Activated T-cell treated with anti-CD3 and anti-CD28 coated beads, Interleukin-2, amount 50 U/mL, for 24 hours (primary cell): ENCODE results near the gene MC2R.

ENCODE experiments used
- DNase-seq: peaks from one replicate; pipeline ENCODE4 v3.0.0-alpha.2; 2020
- H3K27ac Mint-ChIP-seq: 2 replicates; pipeline ENCODE4 v1.8.0; 2020; ENCODE audit warnings: mild to moderate bottlenecking, mixed read lengths
- H3K27me3 Mint-ChIP-seq: 2 replicates; pipeline ENCODE4 v1.8.0; 2020; ENCODE audit warnings: mixed read lengths
- H3K36me3 Mint-ChIP-seq: 2 replicates; pipeline ENCODE4 v1.8.0; 2020; ENCODE audit warnings: low read depth, mixed read lengths
- H3K4me1 Mint-ChIP-seq: 2 replicates; pipeline ENCODE4 v1.8.0; 2020; ENCODE audit warnings: low read depth, mixed read lengths
- H3K4me3 Mint-ChIP-seq: 2 replicates; pipeline ENCODE4 v1.8.0; 2020; ENCODE audit warnings: mild to moderate bottlenecking, moderate library complexity, mixed read lengths
- H3K9me3 Mint-ChIP-seq: 2 replicates; pipeline ENCODE4 v1.8.0; 2020; ENCODE audit warnings: mixed read lengths

MC2R gene

DNA sequence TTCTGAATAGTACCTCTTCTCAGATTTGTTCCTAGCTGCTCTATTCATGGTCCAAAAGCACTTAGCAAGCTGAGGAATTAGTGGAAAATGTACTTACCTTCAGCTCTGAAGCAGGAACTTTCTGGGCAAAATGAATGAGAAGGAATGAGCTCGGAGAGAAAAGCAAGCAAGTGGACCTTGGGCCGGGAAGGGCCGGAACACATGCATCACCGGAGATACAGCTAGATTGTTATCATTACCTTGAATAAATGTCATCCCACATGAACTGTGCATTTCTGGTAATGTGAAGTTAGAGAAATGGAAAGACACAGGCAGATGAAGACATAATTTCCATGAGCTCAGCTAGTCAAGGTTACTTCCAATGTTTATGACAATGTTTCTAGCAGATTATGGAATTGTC lies at the start of gene MC2R:
MC2R (minus strand) TSS at position 146 of the 400 bp plus-strand sequence. CDS start 30,018 bp downstream, outside the sequence.
- Mint-ChIP-seq H3K27me3 (peaks cover 3% of the 10 kb centered on the region), H3K36me3 (no peaks in the 10 kb centered on the region), H3K27ac (no peak within 1 kb of the TSS), H3K4me3 (no peak within 1 kb of the TSS), H3K4me1 (no peaks in the 10 kb centered on the region), H3K9me3 (no peaks in the 10 kb centered on the region)
- no peak for DNase-seq

- Mint-ChIP-seq H3K9me3 (peaks cover 12% of the 10 kb centered on the region), H3K27ac (no peak overlapping the region), H3K36me3 (no peaks in the 10 kb centered on the region)
Observed at GRCh38 chr18:13945811-13946210, 30.5 kb upstream of the MC2R start.

GRCh38 chr18:13943338-13943737 lies 28.0 kb upstream of the MC2R start:
- Mint-ChIP-seq H3K36me3 (no peaks in the 10 kb centered on the region), H3K9me3 (peaks cover 9% of the 10 kb centered on the region), H3K4me1 (no peaks in the 10 kb centered on the region), H3K27ac (no peak overlapping the region), H3K27me3 (no peaks in the 10 kb centered on the region), H3K4me3 (no peak overlapping the region)
- DNase-seq = no peak

More at GRCh38 chr18:13945811-13946210, 30.5 kb upstream of the MC2R start:
- no peak for DNase-seq
- no peaks in the 10 kb centered on the region for H3K4me1 Mint-ChIP-seq
- H3K27me3 Mint-ChIP-seq = peaks cover 3% of the 10 kb centered on the region
- H3K4me3 Mint-ChIP-seq = no peak overlapping the region

DNA sequence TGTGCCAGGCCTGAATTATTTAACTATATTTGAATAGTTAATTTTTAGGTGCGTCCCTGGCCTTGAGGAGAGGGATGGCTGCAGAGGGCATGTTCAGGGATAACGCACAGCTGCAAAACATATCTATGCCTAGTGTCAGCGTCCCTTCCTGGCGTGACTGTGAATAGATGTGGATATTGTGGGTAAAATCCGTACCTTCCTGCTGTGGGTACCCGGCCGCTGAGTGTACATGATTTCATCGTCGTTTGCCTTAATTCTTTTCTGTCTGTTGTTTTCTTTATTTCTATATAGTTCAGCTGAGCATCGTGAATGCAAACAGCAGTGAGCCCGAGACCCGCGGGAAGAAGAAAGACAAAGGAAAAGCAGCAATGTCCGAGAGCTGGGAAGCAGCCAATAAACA lies 25.0 kb upstream of the MC2R start:
- no peak for DNase-seq

GRCh38 chr18:13934676-13935075 lies 19.3 kb upstream of the MC2R start:
- H3K9me3 Mint-ChIP-seq = peaks cover 2% of the 10 kb centered on the region
- no peak overlapping the region for H3K27ac Mint-ChIP-seq
- no peak for DNase-seq
- H3K27me3 Mint-ChIP-seq = no peaks in the 10 kb centered on the region
- no peaks in the 10 kb centered on the region for H3K4me1 Mint-ChIP-seq
- H3K4me3 Mint-ChIP-seq = no peak overlapping the region
- no peaks in the 10 kb centered on the region for H3K36me3 Mint-ChIP-seq

More for the DNA sequence above, 25.0 kb upstream of the MC2R start:
- Mint-ChIP-seq H3K27ac (no peak overlapping the region), H3K4me1 (no peaks in the 10 kb centered on the region), H3K9me3 (peaks cover 4% of the 10 kb centered on the region), H3K27me3 (no peaks in the 10 kb centered on the region), H3K36me3 (no peaks in the 10 kb centered on the region), H3K4me3 (no peak overlapping the region)

- Mint-ChIP-seq H3K4me3 (no peak overlapping the region), H3K9me3 (peaks cover 8% of the 10 kb centered on the region), H3K27ac (no peak overlapping the region), H3K27me3 (no peaks in the 10 kb centered on the region), H3K36me3 (no peaks in the 10 kb centered on the region), H3K4me1 (no peaks in the 10 kb centered on the region)
- no peak for DNase-seq
Observed at GRCh38 chr18:13934058-13934457, 18.7 kb upstream of the MC2R start.

DNA sequence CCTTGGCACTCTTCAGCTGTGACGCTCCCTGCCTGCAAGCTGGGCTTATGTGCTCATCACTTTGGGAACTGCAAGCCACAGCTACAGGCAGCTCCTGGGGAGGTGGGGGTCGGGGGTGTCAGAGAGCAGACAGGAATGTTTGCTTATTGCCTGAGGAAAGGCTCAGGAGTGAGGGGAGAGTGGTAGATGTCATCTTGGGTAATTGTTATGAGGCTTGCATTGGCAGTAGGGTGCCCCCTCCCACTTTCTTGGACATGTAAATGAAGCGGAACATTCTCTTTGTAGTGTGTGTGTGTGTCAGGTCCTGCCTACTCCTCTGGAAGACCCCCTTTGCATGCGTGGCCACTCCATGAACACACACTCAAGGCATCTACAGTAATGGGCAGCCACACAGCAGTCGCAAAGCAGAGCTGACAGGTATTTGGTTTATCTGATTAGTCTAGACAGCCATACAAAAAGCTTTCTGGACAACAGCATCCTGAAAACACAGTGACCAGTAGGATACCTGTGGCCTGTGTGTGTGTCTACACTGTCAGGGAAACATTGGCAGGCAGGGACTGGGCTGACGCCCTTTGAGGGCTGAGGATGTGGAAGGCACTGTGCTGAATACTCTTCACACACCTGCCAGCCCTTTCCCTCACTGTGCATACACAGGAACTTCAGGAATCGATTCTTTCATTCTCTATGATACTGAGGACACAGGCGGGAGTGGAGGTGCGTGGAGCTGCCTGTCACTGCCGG lies 17.1 kb upstream of the MC2R start:
- DNase-seq = no peak
- Mint-ChIP-seq H3K4me1 (no peaks in the 10 kb centered on the region), H3K27me3 (no peaks in the 10 kb centered on the region), H3K4me3 (no peak overlapping the region), H3K36me3 (no peaks in the 10 kb centered on the region), H3K9me3 (peaks cover 16% of the 10 kb centered on the region), H3K27ac (no peak overlapping the region)

DNA sequence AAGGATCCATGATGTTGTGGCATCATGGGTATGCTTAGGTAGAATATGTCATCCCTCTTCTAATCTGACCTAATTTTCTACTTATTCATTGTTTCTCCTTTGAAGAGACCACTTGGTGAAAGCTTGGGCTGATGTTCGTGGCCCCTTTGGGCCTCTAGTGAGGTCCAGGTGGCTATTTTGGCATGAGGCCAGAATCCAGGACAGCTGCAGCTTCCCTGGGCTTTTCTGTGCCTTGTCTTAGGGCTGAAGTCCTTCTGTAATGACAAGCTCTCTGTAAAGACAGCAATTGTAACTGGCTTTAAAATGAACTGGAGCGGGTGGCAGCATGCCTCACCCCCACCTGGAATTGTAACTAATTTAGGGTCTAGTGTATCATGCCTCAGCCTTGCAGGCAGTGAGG lies 15.6 kb upstream of the MC2R start:
- H3K4me1 Mint-ChIP-seq = no peaks in the 10 kb centered on the region
- no peak overlapping the region for H3K4me3 Mint-ChIP-seq
- H3K9me3 Mint-ChIP-seq = peaks cover 16% of the 10 kb centered on the region
- no peak for DNase-seq
- no peaks in the 10 kb centered on the region for H3K36me3 Mint-ChIP-seq
- H3K27ac Mint-ChIP-seq = no peak overlapping the region
- H3K27me3 Mint-ChIP-seq = no peaks in the 10 kb centered on the region

GRCh38 chr18:13923221-13923620 lies 7.9 kb upstream of the MC2R start:
- H3K4me3 Mint-ChIP-seq = no peak overlapping the region
- H3K27ac Mint-ChIP-seq = no peak overlapping the region
- no peak for DNase-seq
- H3K4me1 Mint-ChIP-seq = no peaks in the 10 kb centered on the region
- peaks cover 2% of the 10 kb centered on the region for H3K9me3 Mint-ChIP-seq
- H3K27me3 Mint-ChIP-seq = peaks cover 4% of the 10 kb centered on the region
- H3K36me3 Mint-ChIP-seq = no peaks in the 10 kb centered on the region

- Mint-ChIP-seq H3K4me1 (no peaks in the 10 kb centered on the region), H3K36me3 (no peaks in the 10 kb centered on the region), H3K9me3 (no peaks in the 10 kb centered on the region), H3K27me3 (peaks cover 4% of the 10 kb centered on the region), H3K27ac (no peak overlapping the region), H3K4me3 (no peak overlapping the region)
- DNase-seq = no peak
Observed at GRCh38 chr18:13918898-13919297, 3.6 kb upstream of the MC2R start.

- Mint-ChIP-seq H3K27me3 (peaks cover 4% of the 10 kb centered on the region), H3K4me3 (no peak overlapping the region), H3K4me1 (no peaks in the 10 kb centered on the region), H3K36me3 (no peaks in the 10 kb centered on the region), H3K27ac (no peak overlapping the region), H3K9me3 (no peaks in the 10 kb centered on the region)
- no peak for DNase-seq
Observed at GRCh38 chr18:13917401-13917800, 2.1 kb upstream of the MC2R start.

- Mint-ChIP-seq H3K27ac (no peak overlapping the region), H3K4me1 (no peaks in the 10 kb centered on the region), H3K4me3 (no peak overlapping the region), H3K27me3 (peaks cover 4% of the 10 kb centered on the region), H3K9me3 (no peaks in the 10 kb centered on the region), H3K36me3 (no peaks in the 10 kb centered on the region)
- DNase-seq = no peak
Observed at GRCh38 chr18:13916559-13916958, 1.2 kb upstream of the MC2R start.

GRCh38 chr18:13915995-13916431 lies 677 bp upstream of the MC2R start:
- Mint-ChIP-seq H3K36me3 (no peaks in the 10 kb centered on the region), H3K9me3 (no peaks in the 10 kb centered on the region), H3K4me1 (no peaks in the 10 kb centered on the region), H3K27ac (no peak overlapping the region), H3K4me3 (no peak overlapping the region), H3K27me3 (peaks cover 4% of the 10 kb centered on the region)
- no peak for DNase-seq

- Mint-ChIP-seq H3K4me3 (no peak overlapping the region), H3K9me3 (no peaks in the 10 kb centered on the region), H3K36me3 (no peaks in the 10 kb centered on the region), H3K27me3 (no peaks in the 10 kb centered on the region), H3K27ac (no peak overlapping the region), H3K4me1 (no peaks in the 10 kb centered on the region)
- no peak for DNase-seq
Observed at GRCh38 chr18:13914756-13915155, 580 bp downstream of the MC2R start.

- no peak for DNase-seq
- no peaks in the 10 kb centered on the region for H3K9me3 Mint-ChIP-seq
- no peaks in the 10 kb centered on the region for H3K4me1 Mint-ChIP-seq
- no peaks in the 10 kb centered on the region for H3K36me3 Mint-ChIP-seq
- no peak overlapping the region for H3K27ac Mint-ChIP-seq
- H3K4me3 Mint-ChIP-seq = no peak overlapping the region
- H3K27me3 Mint-ChIP-seq = no peaks in the 10 kb centered on the region
Observed at GRCh38 chr18:13914170-13914569, 1.2 kb downstream of the MC2R start.

- Mint-ChIP-seq H3K27ac (no peak overlapping the region), H3K36me3 (no peaks in the 10 kb centered on the region), H3K4me1 (no peaks in the 10 kb centered on the region), H3K9me3 (no peaks in the 10 kb centered on the region), H3K27me3 (no peaks in the 10 kb centered on the region), H3K4me3 (no peak overlapping the region)
- no peak for DNase-seq
Observed at GRCh38 chr18:13913205-13913604, 2.1 kb downstream of the MC2R start.
